Brain microvascular endothelial cell (primary cell): Measurements from ENCODE around the gene CFAP54.

Experiments used
- DNase-seq: peaks from one replicate; pipeline ENCODE4 v3.0.0-alpha.2; 2020
- H3K27ac ChIP-seq: fragments of 250-450 bp; sonication (Bioruptor Pico); 2 replicates; pipeline ENCODE4 v1.5.1; 2020; ENCODE audit warnings: mild to moderate bottlenecking, moderate library complexity
- H3K27me3 ChIP-seq: fragments of 250-450 bp; sonication (Bioruptor Pico); replicated peaks from 2 replicates; pipeline ENCODE4 v1.5.1; 2020; ENCODE audit warnings: mild to moderate bottlenecking
- H3K36me3 ChIP-seq: fragments of 250-450 bp; sonication (Bioruptor Pico); replicated peaks from 2 replicates; pipeline ENCODE4 v1.5.1; 2020; ENCODE audit warnings: mild to moderate bottlenecking
- H3K4me3 ChIP-seq: 2 replicates; pipeline ENCODE4 v1.5.1; 2011; ENCODE audit warnings: low read depth, mild to moderate bottlenecking, control low read depth, low read length, moderate library complexity
- CTCF ChIP-seq: IDR thresholded peaks from 2 replicates; pipeline ENCODE4 v1.5.1; 2011; ENCODE audit warnings: low read depth, mild to moderate bottlenecking, moderate library complexity, low read length, control low read depth, inconsistent platforms; ENCODE audit errors: missing control alignments
- in situ Hi-C: cut with HindIII; loops from 2 replicates; pipeline ENCODE4 v1.10.0; 2017; ENCODE audit warnings: low sequenced_read_pairs, low pct_ligation_motif_present

The CFAP54 gene

GRCh38 chr12:96495155-96495554 is 5.8 kb downstream of the CFAP54 start:
- no peaks in the 10 kb centered on the region for H3K36me3 ChIP-seq
- H3K4me3 ChIP-seq: no peak overlapping the region
- no peak overlapping the region for H3K27ac ChIP-seq
- TF ChIP-seq CTCF: no peak
- in situ Hi-C loops: no loop called here
- H3K27me3 ChIP-seq: no peaks in the 10 kb centered on the region
- no peak for DNase-seq

GRCh38 chr12:96495841-96496545 is 6.6 kb downstream of the CFAP54 start:
- Histone ChIP-seq H3K4me3 (no peak overlapping the region), H3K27me3 (no peaks in the 10 kb centered on the region), H3K36me3 (no peaks in the 10 kb centered on the region), H3K27ac (no peak overlapping the region)
- no peak for TF ChIP-seq CTCF
- no peak for DNase-seq
- in situ Hi-C loops: no loop called here

GRCh38 chr12:96496944-96497343 is 7.6 kb downstream of the CFAP54 start:
- H3K4me3 ChIP-seq: no peak overlapping the region
- no peak for TF ChIP-seq CTCF
- H3K27ac ChIP-seq: no peak overlapping the region
- in situ Hi-C loops: no loop called here
- H3K27me3 ChIP-seq: no peaks in the 10 kb centered on the region
- no peak for DNase-seq
- no peaks in the 10 kb centered on the region for H3K36me3 ChIP-seq

GRCh38 chr12:96497855-96498254 is 8.5 kb downstream of the CFAP54 start:
- no peaks in the 10 kb centered on the region for H3K27me3 ChIP-seq
- DNase-seq: no peak
- no peaks in the 10 kb centered on the region for H3K36me3 ChIP-seq
- in situ Hi-C loops: no loop called here
- peak; percentile 18 for TF ChIP-seq CTCF
- H3K27ac ChIP-seq: no peak overlapping the region
- H3K4me3 ChIP-seq: no peak overlapping the region

GRCh38 chr12:96500693-96501092 is 11.3 kb downstream of the CFAP54 start:
- H3K36me3 ChIP-seq: no peaks in the 10 kb centered on the region
- no peaks in the 10 kb centered on the region for H3K27me3 ChIP-seq
- TF ChIP-seq CTCF: peak; percentile 48
- in situ Hi-C loops: loop anchor here (25.0 kb wide), 2 partner anchors 88 to 438 kb away; partner anchors contain the start of gene CDK17
- DNase-seq: no peak
- peak overlapping the region; percentile 76 for H3K27ac ChIP-seq
- H3K4me3 ChIP-seq: no peak overlapping the region
